ENCODE data around the gene CCR4. TPM values are rescaled to one million over a fixed set of nuclear protein-coding genes. Genes with fewer than 3 reads are reported as not detected.

CCR4 gene
- polyA plus RNA-seq, 1 donor (not counting 4 experiments of a cell fraction or from before 2014, with no cell fraction given) = not detected

DNA sequence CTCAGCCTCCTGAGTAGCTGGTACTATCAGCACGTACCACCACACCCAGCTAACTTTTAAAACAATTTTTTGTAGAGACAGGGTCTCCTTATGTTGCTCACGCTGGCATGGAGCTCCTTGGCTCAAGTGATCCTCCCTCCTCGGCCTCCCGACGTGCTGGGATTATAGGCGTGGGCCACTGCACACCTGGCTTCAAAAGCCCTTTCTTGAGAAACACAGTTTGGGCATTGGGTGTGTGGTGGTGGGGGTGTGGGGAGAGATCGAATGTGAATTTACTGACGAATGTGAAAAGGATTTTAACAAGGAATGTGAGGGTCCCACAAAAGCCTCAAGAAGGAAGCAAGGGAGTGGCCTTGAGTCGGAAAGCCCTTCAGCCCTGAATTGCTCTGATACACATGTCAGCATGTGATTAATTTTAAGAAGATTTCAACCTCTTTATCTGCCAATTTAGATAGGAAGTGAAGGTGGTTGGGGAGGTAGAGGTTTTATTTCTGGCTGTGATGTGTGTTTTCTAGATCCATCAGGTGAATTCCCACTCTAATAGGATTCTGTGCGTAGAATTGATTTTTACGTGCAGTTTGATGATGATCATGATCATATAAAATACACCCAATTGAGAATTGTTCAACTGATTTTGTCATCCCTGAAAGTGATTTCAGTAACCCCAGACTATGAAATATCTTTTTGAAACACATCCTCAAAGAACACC lies 1.1 kb downstream of the CCR4 start:
- H3K27me3 ChIP-seq (ENCODE audit: control insufficient read depth, extremely low read depth, insufficient read depth, low read length) = no peaks in the 10 kb centered on the region
- no peaks in the 10 kb centered on the region for H3K9me1 ChIP-seq (ENCODE audit: control insufficient read depth, extremely low read depth, insufficient read depth, low read length)
- H3K79me2 ChIP-seq (ENCODE audit: control insufficient read depth, insufficient read depth, low read length) = no peaks in the 10 kb centered on the region
- H2AFZ ChIP-seq (ENCODE audit: control insufficient read depth, low read length) = no peak overlapping the region
- no peak overlapping the region for H3K27ac ChIP-seq (ENCODE audit: control insufficient read depth, insufficient read depth, low read length)
- no peak overlapping the region for H3K4me2 ChIP-seq (ENCODE audit: control insufficient read depth, extremely low read depth, insufficient read depth, low read depth, low read length)
- dilution Hi-C loops (cut with MboI; ENCODE audit: extremely low pct_ligation_motif_present, low sequenced_read_pairs) = no loop called here
- TF ChIP-seq, protein P1, sequence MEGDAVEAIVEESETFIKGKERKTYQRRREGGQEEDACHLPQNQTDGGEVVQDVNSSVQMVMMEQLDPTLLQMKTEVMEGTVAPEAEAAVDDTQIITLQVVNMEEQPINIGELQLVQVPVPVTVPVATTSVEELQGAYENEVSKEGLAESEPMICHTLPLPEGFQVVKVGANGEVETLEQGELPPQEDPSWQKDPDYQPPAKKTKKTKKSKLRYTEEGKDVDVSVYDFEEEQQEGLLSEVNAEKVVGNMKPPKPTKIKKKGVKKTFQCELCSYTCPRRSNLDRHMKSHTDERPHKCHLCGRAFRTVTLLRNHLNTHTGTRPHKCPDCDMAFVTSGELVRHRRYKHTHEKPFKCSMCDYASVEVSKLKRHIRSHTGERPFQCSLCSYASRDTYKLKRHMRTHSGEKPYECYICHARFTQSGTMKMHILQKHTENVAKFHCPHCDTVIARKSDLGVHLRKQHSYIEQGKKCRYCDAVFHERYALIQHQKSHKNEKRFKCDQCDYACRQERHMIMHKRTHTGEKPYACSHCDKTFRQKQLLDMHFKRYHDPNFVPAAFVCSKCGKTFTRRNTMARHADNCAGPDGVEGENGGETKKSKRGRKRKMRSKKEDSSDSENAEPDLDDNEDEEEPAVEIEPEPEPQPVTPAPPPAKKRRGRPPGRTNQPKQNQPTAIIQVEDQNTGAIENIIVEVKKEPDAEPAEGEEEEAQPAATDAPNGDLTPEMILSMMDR (optimal IDR thresholded peaks at IDR 0.05 in 1 of 3, IDR thresholded peaks at IDR 0.05 in 1 of 3, conservative IDR thresholded peaks at IDR 0.05 in 1 of 3; ENCODE audit: extremely low read depth in 1 of 3, insufficient read depth in 2 of 3, low read length in 3 of 3) = no peak
- no peak for TF ChIP-seq EZH2 (IDR thresholded peaks at IDR 0.05; ENCODE audit: low read length)
- no peak overlapping the region for H3K9ac ChIP-seq (ENCODE audit: control insufficient read depth, extremely low read depth, insufficient read depth, low read length)
- H3K4me3 ChIP-seq (ENCODE audit: control insufficient read depth in 2 of 3, extremely low read depth in 1 of 3, insufficient read depth in 2 of 3, low read depth in 1 of 3, low read length in 3 of 3) = no peak overlapping the region
- no peaks in the 10 kb centered on the region for H3K36me3 ChIP-seq (ENCODE audit: control insufficient read depth in 2 of 2, extremely low read depth in 1 of 2, insufficient read depth in 2 of 2, low read length in 2 of 2)
- H3K9me3 ChIP-seq (ENCODE audit: control insufficient read depth, low read depth, low read length) = no peaks in the 10 kb centered on the region
- peaks cover 6% of the 10 kb centered on the region for H3K4me1 ChIP-seq (ENCODE audit: control insufficient read depth, extremely low read depth, insufficient read depth, low read length)
- no peak for DNase-seq (ENCODE audit: low read depth, low spot score)
- FAIRE-seq = no peak
- H4K20me1 ChIP-seq (ENCODE audit: control insufficient read depth, extremely low read depth, insufficient read depth, low read length) = no peaks in the 10 kb centered on the region

DNA sequence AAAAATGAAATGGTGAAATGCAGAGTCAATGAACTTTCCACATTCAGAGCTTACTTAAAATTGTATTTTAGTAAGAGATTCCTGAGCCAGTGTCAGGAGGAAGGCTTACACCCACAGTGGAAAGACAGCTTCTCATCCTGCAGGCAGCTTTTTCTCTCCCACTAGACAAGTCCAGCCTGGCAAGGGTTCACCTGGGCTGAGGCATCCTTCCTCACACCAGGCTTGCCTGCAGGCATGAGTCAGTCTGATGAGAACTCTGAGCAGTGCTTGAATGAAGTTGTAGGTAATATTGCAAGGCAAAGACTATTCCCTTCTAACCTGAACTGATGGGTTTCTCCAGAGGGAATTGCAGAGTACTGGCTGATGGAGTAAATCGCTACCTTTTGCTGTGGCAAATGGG lies 3.1 kb downstream of the CCR4 start:
- Histone ChIP-seq H3K4me1 (ENCODE audit: control insufficient read depth, extremely low read depth, insufficient read depth, low read length) (peaks cover 14% of the 10 kb centered on the region), H3K4me3 (ENCODE audit: control insufficient read depth in 2 of 3, extremely low read depth in 1 of 3, insufficient read depth in 2 of 3, low read depth in 1 of 3, low read length in 3 of 3) (no peak overlapping the region), H3K9me1 (ENCODE audit: control insufficient read depth, extremely low read depth, insufficient read depth, low read length) (no peaks in the 10 kb centered on the region), H3K4me2 (ENCODE audit: control insufficient read depth, extremely low read depth, insufficient read depth, low read depth, low read length) (no peak overlapping the region), H3K9ac (ENCODE audit: control insufficient read depth, extremely low read depth, insufficient read depth, low read length) (no peak overlapping the region), H2AFZ (ENCODE audit: control insufficient read depth, low read length) (no peak overlapping the region), H3K9me3 (ENCODE audit: control insufficient read depth, low read depth, low read length) (no peaks in the 10 kb centered on the region), H3K36me3 (ENCODE audit: control insufficient read depth in 2 of 2, extremely low read depth in 1 of 2, insufficient read depth in 2 of 2, low read length in 2 of 2) (no peaks in the 10 kb centered on the region), H3K27me3 (ENCODE audit: control insufficient read depth, extremely low read depth, insufficient read depth, low read length) (no peaks in the 10 kb centered on the region), H3K79me2 (ENCODE audit: control insufficient read depth, insufficient read depth, low read length) (no peaks in the 10 kb centered on the region), H4K20me1 (ENCODE audit: control insufficient read depth, extremely low read depth, insufficient read depth, low read length) (no peaks in the 10 kb centered on the region), H3K27ac (ENCODE audit: control insufficient read depth, insufficient read depth, low read length) (no peak overlapping the region)
- FAIRE-seq = peak; percentile 90
- TF ChIP-seq, protein P1 (optimal IDR thresholded peaks at IDR 0.05 in 1 of 3, IDR thresholded peaks at IDR 0.05 in 1 of 3, conservative IDR thresholded peaks at IDR 0.05 in 1 of 3; ENCODE audit: extremely low read depth in 1 of 3, insufficient read depth in 2 of 3, low read length in 3 of 3) = no peak
- no peak for TF ChIP-seq EZH2 (IDR thresholded peaks at IDR 0.05; ENCODE audit: low read length)
- DNase-seq (ENCODE audit: low read depth, low spot score) = peak; percentile 48
- dilution Hi-C loops (cut with MboI; ENCODE audit: extremely low pct_ligation_motif_present, low sequenced_read_pairs) = no loop called here

Data from keratinocyte (primary cell).